Activated CD4-positive, alpha-beta T cell treated with anti-CD3 and anti-CD28 coated beads, Interleukin-2, amount 50 U/mL, for 48 hours (primary cell): ENCODE results near the gene TMEM139.
"Not testable (repeated sequence)": the region's sequence is repeated elsewhere in the genome, so short reads cannot be mapped to it uniquely, and the experiment has no call there.

Experiments
- DNase-seq, 2 experiments: peaks; one replicate each; pipeline ENCODE4 v3.0.0-alpha.2; 2020

The TMEM139 gene

DNA sequence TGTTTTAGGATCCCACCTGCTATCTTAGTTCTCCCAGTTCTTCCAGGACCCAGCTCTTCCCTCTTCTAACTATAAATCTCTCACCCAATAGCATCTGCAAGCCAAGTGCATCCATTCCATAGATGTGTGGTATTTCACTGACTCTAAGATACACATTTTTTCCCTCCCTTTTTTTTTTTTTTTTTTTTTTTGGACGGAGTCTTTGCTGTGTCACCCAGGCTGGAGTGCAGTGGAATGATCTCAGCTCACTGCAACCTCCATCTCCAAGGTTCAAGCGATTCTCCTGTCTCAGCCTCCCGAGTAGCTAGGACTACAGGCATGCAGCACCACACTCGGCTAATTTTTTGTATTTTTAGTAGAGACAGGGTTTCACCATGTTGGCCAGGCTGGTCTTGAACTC is 5.1 kb downstream of the TMEM139 start:
- not testable (repeated sequence) for DNase-seq

DNA sequence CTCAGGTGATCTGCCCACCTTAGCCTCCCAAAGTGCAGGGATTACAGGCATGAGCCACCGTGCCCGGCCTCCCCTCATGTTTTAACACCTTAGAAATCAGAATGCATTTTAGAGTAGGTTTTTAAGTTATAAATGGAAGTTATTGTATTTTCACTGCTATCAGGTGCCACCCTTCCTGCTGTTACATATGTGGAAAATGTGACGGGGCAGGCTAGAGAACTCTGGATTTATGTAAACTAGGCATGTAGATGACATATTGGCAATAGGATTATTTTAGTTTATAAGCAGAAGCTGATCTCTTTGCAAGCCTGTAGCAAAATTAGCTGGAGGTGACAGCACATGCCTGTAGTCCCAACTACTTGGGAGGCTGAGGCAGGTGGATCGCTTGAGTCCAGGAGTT is 5.5 kb downstream of the TMEM139 start:
- DNase-seq: no peak

GRCh38 chr7:143292876-143293275 is 8.1 kb downstream of the TMEM139 start:
- no peak for DNase-seq

DNA sequence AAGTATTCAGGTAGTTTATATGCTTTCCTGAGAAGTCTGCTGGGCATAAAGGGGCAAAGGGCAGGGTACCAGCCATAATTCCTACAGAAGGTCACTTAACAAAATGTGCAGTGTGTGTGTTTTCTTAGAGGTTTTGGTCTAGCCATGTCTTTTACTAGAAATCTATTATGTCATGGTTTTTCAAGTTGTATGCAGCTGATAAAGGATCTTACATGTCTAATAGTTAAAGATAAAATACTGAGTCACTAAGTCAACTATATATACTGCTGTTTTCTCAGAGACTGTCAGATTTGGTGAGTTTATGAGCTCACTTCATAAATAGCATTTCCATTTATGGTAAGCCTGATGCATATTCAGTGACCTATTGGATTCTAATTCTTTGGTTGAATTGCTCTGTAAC is 11.1 kb downstream of the TMEM139 start:
- no peak for DNase-seq

DNA sequence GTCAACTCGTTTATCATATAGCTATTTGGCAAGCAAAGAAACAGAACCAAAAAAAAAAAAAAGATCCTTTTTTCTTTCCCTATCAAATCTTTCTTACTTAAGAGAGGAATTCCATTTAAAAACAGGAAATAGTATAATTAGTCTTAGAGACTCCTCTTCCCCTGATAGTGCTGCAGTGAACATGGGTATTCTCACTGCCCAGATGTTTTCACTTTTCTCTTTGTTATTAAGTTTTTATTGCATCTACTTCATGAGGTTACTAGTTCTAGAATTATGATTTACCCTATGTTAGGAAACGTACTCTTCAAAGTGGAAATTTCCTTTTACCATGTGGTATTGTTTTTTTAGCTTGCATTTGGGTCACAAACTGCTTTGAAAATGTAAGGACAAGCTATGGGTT is 11.9 kb downstream of the TMEM139 start:
- no peak for DNase-seq

- DNase-seq: no peak
These were observed 14.6 kb downstream of the TMEM139 start for GRCh38 chr7:143299346-143299745.

GRCh38 chr7:143299840-143300239 is 15.1 kb downstream of the TMEM139 start:
- DNase-seq: peak; percentile 63

- DNase-seq: no peak
These were observed 16.5 kb downstream of the TMEM139 start for GRCh38 chr7:143300959-143301935.

DNA sequence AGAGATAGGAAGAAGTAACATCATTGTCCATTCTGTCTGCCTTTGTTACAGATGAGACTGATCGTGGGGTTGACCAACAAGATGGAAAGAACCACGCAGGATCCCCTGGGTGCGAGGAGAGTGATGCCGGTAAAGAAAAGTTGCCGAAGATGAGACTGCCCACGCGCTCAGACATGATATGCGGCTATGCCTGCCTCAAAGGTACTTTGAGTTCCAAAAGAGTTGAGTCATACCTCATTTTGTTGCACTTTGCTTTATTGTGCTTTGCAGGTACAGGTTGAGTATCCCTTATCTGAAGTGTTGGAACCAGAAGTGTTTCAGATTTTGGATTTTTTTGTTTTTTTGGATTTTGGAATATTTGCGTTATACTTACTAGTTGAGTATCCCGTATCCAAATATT is 19.0 kb downstream of the TMEM139 start:
- no peak for DNase-seq

DNA sequence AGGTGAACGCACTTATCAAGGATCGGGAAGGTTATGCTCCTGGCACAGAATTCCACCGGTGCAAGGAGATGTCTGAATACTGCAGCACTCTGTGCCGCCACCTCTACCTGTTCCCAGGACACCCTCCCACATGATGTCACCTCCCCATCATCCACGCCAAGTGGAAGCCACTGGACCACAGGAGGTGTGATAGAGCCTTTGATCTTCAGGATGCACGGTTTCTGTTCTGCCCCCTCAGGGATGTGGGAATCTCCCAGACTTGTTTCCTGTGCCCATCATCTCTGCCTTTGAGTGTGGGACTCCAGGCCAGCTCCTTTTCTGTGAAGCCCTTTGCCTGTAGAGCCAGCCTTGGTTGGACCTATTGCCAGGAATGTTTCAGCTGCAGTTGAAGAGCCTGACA is 20.2 kb downstream of the TMEM139 start:
- DNase-seq: no peak

DNA sequence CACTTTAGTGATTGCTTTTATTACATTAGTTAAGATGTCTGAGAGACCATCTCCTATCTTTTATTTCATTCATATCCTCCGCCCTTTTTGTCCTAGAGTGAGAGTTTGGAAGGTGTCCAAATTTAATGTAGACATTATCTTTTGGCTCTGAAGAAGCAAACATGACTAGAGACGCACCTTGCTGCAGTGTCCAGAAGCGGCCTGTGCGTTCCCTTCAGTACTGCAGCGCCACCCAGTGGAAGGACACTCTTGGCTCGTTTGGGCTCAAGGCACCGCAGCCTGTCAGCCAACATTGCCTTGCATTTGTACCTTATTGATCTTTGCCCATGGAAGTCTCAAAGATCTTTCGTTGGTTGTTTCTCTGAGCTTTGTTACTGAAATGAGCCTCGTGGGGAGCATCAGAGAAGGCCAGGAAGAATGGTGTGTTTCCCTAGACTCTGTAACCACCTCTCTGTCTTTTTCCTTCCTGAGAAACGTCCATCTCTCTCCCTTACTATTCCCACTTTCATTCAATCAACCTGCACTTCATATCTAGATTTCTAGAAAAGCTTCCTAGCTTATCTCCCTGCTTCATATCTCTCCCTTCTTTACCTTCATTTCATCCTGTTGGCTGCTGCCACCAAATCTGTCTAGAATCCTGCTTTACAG is 20.8 kb downstream of the TMEM139 start:
- peak; percentile 83 to 85 for DNase-seq

DNA sequence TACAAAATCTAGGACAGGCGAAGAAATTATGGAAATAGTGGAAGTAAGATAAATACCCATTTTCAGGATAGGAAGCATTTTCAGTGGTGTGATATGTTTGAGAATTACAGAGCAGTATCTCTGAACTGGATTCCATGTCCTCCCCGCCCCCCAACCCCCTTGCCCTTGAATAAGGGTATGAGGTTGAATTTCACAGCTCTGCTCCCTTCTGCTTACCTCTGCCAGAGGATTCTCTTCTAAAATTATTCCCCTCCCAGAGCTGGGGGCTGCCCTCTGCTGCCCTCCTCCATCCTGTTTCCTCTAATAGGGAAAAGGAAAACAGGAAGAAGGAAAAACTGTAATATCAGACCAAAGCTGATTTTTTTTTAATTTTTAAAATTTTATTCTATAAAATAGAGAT is 23.9 kb downstream of the TMEM139 start:
- no peak for DNase-seq

GRCh38 chr7:143314127-143314526 is 29.4 kb downstream of the TMEM139 start:
- no peak for DNase-seq

DNA sequence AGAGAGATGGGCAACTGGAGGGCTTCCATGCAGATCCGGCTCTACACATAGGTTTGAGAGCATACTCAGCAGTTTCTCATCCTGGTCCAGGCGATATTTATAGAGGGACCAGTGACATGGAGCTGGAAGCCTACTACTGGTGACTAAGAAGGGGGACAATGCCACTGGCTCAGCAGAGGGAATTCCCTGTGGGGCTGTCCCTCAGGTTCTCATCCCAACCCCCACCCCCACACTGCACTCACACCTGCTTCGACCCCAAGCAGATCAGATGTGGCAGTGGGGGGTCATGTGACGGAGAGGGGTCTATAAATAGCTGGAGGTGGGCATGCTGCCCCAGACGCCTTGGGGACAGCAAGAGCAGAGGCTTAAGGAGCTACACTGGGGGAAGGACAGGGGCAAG is 31.0 kb downstream of the TMEM139 start, which contains the start of gene CLCN1:
TSS of gene CLCN1 (plus strand) at position 336 of the 400 bp plus-strand sequence. CDS start 102 bp downstream, outside the sequence.
- no peak for DNase-seq

- DNase-seq: no peak
These were observed 31.7 kb downstream of the TMEM139 start for GRCh38 chr7:143316492-143316891.

DNA sequence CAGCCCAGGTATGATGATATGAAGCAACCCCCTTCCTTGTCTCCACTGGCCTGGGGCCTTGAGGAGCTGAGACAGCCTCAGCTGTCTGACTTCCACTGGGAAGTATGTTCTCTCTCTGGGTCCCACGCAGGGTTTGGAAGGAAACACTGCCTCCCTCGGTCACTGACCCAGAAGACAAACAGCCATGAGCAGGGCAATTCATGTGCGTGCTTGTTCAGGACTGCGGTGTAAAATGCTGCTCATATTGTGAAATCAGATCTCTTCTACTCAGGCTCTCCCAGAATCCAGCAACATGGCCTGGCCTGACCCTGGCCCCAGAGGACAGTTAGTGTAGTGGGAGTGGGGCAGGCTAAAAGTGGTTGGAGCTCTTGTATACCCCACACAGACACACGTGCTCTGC is 33.9 kb downstream of the TMEM139 start:
- no peak for DNase-seq

GRCh38 chr7:143320620-143321019 is 35.9 kb downstream of the TMEM139 start:
- no peak for DNase-seq

DNA sequence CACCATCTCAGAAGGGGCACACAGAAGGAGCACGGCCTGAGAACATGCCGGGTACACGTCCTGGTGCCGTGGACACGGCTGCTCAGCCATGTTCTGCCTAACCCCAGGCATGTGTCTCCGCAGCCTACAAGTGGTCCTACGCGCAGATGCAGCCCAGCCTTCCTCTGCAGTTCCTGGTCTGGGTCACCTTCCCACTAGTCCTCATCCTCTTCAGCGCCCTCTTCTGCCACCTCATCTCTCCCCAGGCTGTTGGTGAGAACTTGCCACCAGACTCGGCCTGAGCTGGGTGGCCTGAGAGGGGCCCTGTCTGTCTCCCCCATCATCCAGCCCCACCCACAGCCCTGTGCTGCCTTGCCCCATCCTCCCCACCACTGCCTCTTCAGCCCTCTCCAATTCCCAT is 36.5 kb downstream of the TMEM139 start:
- no peak for DNase-seq

GRCh38 chr7:143321734-143322133 is 37.0 kb downstream of the TMEM139 start:
- DNase-seq: peak in 1 of 2 experiments; percentile 14

DNA sequence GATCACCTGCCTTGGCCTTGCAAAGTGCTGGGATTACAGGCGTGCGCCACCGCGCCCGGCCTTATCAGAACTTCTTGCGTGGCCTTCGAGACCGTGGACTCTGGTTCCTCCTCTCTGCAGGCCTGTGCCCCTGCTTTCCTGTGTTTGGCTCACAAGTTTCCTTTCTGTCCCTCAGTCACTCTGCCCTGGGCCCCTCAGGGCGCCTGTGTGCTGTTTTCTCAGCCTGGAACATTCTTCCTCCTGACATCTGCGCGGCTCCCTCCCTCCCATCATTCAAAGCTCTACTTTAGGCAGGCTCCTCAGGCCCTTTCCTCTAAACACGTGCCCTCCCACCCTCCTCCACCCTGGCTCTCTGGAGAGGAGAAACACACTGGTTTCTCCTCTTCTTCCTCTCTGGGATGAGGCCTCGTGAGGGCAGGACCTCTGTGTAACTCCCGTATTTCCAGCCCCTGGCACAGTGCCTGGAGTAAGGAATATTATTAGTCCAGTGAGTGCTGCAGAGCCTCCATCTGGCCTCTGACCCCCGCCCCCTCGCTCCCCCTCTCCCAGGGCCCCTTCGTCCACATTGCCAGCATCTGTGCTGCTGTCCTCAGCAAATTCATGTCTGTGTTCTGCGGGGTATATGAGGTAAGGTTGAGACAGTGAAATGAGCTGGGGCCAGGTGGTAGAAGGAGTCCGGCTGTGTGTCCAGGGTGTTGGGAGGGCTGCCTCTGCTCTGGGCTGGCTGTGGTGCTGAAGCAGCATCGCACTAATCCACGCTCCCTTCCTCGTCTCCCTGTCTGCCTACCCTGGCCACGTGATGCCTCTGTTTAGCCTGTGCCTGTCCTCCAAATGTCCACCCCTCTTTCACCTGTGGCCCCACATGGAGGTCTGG is 38.2 kb downstream of the TMEM139 start:
- DNase-seq: no peak

DNA sequence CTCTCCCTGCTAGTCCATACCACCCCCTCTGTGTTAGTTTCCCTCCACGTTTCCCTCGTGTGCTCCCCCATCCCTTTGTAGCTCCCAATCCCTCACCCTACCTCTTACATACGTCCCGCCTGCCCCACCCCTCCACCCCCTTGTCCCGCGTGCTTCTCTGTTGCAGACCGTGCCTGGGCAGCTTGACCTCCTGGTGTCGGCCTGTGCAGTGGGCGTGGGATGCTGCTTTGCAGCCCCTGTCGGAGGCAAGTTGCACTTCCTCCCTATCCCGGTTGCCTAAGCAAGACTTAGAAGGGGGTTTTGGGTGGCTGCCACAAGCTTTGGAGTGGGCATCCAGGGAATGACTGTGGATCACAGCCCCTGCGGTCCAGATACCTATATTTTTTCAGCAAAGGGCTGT is 38.9 kb downstream of the TMEM139 start:
- no peak for DNase-seq

DNA sequence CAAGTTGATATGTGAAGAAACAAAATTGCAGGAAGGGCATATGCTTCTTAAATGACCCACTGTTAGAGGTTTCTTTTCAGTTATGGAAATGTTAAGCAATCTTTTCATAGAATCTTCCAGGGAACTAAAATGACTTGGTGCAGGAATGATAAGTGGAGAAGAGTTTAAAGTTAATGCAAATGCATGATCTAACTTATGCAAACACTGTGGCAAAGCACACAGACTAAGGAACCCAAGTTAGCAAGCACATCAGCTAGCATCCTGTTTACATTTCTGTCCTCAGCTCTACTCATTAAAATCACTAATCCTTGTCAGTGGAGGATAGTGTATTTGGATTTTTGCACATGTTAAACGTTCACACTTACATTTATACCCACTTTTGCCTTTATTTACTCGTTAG is 40.5 kb downstream of the TMEM139 start:
- DNase-seq: no peak

DNA sequence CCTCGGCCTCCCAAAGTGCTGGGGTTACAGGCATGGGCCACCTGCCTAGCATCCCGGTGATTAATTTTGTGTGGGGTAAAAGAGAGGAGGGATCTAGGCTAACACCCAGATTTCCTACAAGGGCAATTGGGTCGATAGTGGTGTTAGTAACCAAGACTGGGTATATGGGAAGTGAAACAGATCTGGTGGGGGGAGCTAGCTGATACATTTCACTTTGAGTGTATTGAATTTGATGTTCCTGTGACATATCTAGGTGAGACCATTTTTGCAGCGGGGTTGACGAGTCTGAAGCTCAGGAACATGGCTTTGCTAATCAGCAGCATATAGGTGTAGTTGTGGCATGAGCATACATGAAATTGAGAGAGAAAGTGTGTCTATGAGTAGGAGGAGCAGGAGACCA is 43.1 kb downstream of the TMEM139 start:
- DNase-seq: no peak
